Erythroblast (primary cell): ENCODE data around the gene IL19.

Experiments used
- GATA1 ChIP-seq: IDR thresholded peaks from 2 replicates; pipeline ENCODE4 v1.6.1; 2011; ENCODE audit warnings: low read depth, mild to moderate bottlenecking, control low read depth, low read length, moderate library complexity
- POLR2A ChIP-seq: IDR thresholded peaks from 2 replicates; pipeline ENCODE4 v1.6.1; 2011; ENCODE audit warnings: mild to moderate bottlenecking, low read length

- TF ChIP-seq POLR2A (no peak), GATA1 (no peak)
These were observed 35.0 kb upstream of the IL19 start for GRCh38 chr1:206735553-206736031.
